CD8-positive, alpha-beta memory T cell (primary cell): ENCODE data around the gene SIGLEC1. TPM values are rescaled to one million over a fixed set of nuclear protein-coding genes. Genes with fewer than 3 reads are reported as not detected.

Experiments
- CTCF ChIA-PET: fragments of 350-600 bp; sonication (Branson Sonifier 250); formaldehyde crosslinking; loops from one replicate; lab custom pipeline; 2021; ENCODE audit warnings: antibody characterized with exemption; lab: Charles Lee
- POLR2A ChIA-PET: fragments of 350-600 bp; sonication (Branson Sonifier 250); formaldehyde crosslinking; loops from one replicate; lab custom pipeline; 2021; ENCODE audit warnings: antibody characterized with exemption; lab: Charles Lee
- DNase-seq, 5 donors: peaks; one replicate each; pipeline versions ENCODE4 v3.0.0 to v3.0.0-alpha.2; 2020 to 2022; ENCODE audit warnings: mixed read lengths in 1 of 5
- H3K27ac ChIP-seq: one replicate; pipeline ENCODE4 v1.7.0; 2013; ENCODE audit warnings: low read depth, mild to moderate bottlenecking, low read length, moderate library complexity
- H3K27me3 ChIP-seq: 2 replicates; pipeline ENCODE4 v1.7.0; 2013; ENCODE audit warnings: low read length, mild to moderate bottlenecking; ENCODE audit not compliant: insufficient read depth, poor library complexity, severe bottlenecking
- H3K36me3 ChIP-seq: 2 replicates; pipeline ENCODE4 v1.7.0; 2013; ENCODE audit warnings: mild to moderate bottlenecking, low read length, moderate library complexity; ENCODE audit not compliant: insufficient read depth
- H3K4me1 ChIP-seq: 2 replicates; pipeline ENCODE4 v1.7.0; 2013; ENCODE audit warnings: mild to moderate bottlenecking, low read length, moderate library complexity; ENCODE audit not compliant: insufficient read depth
- H3K4me3 ChIP-seq: 2 replicates; pipeline ENCODE4 v1.7.0; 2013; ENCODE audit warnings: mild to moderate bottlenecking, low read length
- H3K9me3 ChIP-seq: 2 replicates; pipeline ENCODE4 v1.7.0; 2013; ENCODE audit warnings: mild to moderate bottlenecking, low read length
- H3K27ac Mint-ChIP-seq, 8 donors: one replicate each; pipeline ENCODE4 v1.8.0; 2020 to 2021; ENCODE audit warnings: mixed read lengths in 8 of 8, mild to moderate bottlenecking in 6 of 8, inconsistent platforms in 3 of 8, moderate library complexity in 3 of 8
- H3K27me3 Mint-ChIP-seq, 2 donors: one replicate each; pipeline ENCODE4 v1.8.0; 2020 to 2021; ENCODE audit warnings: mixed read lengths in 2 of 2, mild to moderate bottlenecking in 1 of 2, moderate library complexity in 1 of 2
- H3K36me3 Mint-ChIP-seq, 3 donors: one replicate each; pipeline ENCODE4 v1.8.0; 2020 to 2021; ENCODE audit warnings: mixed read lengths in 3 of 3, inconsistent platforms in 1 of 3, mild to moderate bottlenecking in 1 of 3
- H3K4me1 Mint-ChIP-seq, 3 donors: one replicate each; pipeline ENCODE4 v1.8.0; 2020 to 2021; ENCODE audit warnings: mixed read lengths in 3 of 3, inconsistent platforms in 1 of 3, mild to moderate bottlenecking in 1 of 3
- H3K4me3 Mint-ChIP-seq, 7 donors: one replicate each; pipeline ENCODE4 v1.8.0; 2020 to 2021; ENCODE audit warnings: mixed read lengths in 7 of 7, mild to moderate bottlenecking in 6 of 7, moderate library complexity in 4 of 7, inconsistent platforms in 2 of 7
- H3K9me3 Mint-ChIP-seq, 5 donors: one replicate each; pipeline ENCODE4 v1.8.0; 2020 to 2022; ENCODE audit warnings: mixed read lengths in 5 of 5, mild to moderate bottlenecking in 3 of 5, moderate library complexity in 2 of 5, inconsistent platforms in 1 of 5
- polyA plus RNA-seq: library from polyadenylated mRNA; unstranded; fragments of 300-500 nt; fragmentation: Illumina TruSeq; gene quantifications from one replicate; pipeline ENCODE4 v1.2.3, GENCODE V29; 2021
- total RNA-seq, 2 experiments: library from RNA; stranded (reverse); gene quantifications; one replicate each; pipeline ENCODE4 v1.2.3, GENCODE V29; 2021

Gene SIGLEC1
- total and polyA plus RNA-seq, 3 experiments from 2014 or later: 0.18 to 0.24 TPM; not detected in 1

DNA sequence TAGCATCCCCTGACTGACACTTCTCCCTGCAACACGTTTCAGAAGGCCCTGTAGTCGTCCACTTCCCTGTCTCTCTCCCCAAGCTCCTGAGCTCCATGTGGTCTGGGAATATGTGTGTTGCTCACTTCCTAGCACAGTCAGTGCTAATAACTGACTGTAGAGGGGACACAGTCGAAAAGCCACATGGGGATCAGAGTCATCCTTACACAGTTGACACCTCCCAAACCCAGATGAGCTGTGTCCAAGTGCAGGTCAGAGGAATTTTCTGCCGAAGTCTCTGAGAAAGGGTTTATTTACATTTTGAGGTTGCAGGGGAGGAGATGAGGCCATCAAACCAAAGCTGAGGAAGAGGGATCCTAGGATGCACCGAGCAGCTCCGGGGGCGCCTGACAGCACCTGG is 27.1 kb downstream of the SIGLEC1 start:
- Histone ChIP-seq H3K4me3 (no peak overlapping the region), H3K36me3 (no peaks in the 10 kb centered on the region), H3K4me1 (no peaks in the 10 kb centered on the region), H3K9me3 (no peaks in the 10 kb centered on the region), H3K27me3 (no peaks in the 10 kb centered on the region), H3K27ac (no peak overlapping the region)
- Mint-ChIP-seq H3K27me3 (peaks cover 22 to 46% of the 10 kb centered on the region in 2 donors), H3K27ac (no peak overlapping the region), H3K4me3 (no peak overlapping the region), H3K4me1 (peaks cover 0 to 7% (median 0%) of the 10 kb centered on the region in 3 donors), H3K9me3 (no peaks in the 10 kb centered on the region), H3K36me3 (no peaks in the 10 kb centered on the region)
- no peak for DNase-seq
- ChIA-PET CTCF (interaction anchor here (1.5 kb wide), 1 partner anchor 8 kb away, joined by 4 read pairs; no protein-coding TSS in a partner anchor), POLR2A (no interaction called here)

DNA sequence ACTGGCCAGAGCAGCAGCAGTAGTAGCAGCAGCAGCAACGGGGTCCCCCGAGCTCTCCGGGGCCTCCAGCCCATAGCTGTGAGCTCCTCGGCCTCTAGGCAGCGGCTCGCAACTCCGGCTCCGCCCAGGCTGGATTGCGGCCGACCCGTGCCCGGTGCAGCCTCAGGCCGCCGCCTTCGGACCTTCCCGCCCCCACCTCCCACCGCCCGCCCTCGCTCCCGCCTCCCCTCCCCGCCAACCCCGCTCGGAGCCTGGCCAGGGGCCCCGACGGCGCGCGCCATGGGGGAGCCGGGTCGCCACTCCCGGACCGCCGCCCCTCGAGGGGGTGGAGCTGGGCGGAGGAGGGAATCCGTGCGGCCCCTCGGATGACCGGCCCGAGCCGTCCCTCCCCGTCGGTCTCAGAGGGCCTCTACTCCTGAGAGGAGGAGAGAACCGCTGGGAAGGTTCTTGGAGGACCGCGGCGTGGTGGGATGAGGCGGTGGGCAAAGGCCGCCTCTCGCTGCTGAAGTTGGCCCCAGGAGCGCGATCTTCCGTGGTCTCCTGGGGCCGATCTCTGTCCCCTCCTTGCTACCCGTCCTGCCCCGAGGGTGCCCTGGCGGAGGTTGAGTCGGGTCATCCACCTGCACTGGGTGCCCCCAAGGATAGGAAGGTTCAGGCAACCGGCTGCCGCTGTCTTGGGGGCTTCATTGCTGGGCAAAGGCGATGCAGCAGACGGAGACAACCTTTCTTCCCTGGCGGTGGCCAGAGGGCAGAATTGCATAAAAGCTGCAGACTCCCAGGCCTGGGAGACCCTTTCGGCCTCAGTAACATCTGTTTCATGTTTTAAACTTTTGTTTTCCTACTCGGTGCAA is 30.2 kb downstream of the SIGLEC1 start, which contains the start of gene ADAM33:
Gene ADAM33, minus strand, starts transcription at position 80 of the 851 bp plus-strand sequence. Its CDS starts 6 bp downstream, at position 74.
- DNase-seq: no peak
- no peaks in the 10 kb centered on the region for H3K36me3 ChIP-seq
- Mint-ChIP-seq H3K9me3 (no peaks in the 10 kb centered on the region), H3K36me3 (no peaks in the 10 kb centered on the region), H3K4me1 (peaks cover 0 to 7% (median 0%) of the 10 kb centered on the region in 3 donors), H3K27me3 (peaks cover 35 to 60% of the 10 kb centered on the region in 2 donors), H3K27ac (peak within 1 kb of the TSS in 3 of 8 donors; percentile 3 to 94 (median 69)), H3K4me3 (no peak within 1 kb of the TSS)
- H3K9me3 ChIP-seq: no peaks in the 10 kb centered on the region
- H3K4me3 ChIP-seq: no peak within 1 kb of the TSS
- POLR2A ChIA-PET: no interaction called here
- H3K27ac ChIP-seq: no peak within 1 kb of the TSS
- H3K27me3 ChIP-seq: peaks cover 11% of the 10 kb centered on the region
- CTCF ChIA-PET: no interaction called here
- no peaks in the 10 kb centered on the region for H3K4me1 ChIP-seq

DNA sequence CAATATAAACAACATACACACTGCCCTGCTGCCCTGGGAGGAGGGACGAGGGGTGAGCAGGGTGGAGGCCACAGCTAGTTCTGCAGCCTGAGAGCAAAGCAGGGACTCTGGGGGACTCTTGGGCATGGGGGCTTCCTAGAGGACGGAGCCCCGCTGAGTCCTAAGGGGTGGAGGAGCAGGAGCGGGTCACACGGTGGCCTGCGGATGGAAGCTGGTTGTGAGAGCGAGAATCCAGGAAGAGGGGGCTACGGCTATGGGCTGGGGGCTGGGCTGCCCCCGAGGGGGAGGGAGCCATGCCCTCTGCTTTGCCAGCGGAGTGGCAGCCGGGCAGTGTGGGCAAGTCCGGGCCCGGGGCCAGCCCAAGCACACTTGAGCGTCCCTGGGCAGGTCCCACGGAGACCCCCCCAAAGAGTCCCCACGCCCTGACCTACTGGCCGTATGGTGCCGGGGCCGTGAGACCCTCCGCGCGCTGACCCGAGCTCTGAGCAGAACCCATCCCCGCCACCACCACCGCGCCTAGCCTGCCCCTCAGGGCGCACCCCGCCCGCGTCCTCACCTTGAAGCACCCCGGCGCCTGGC is 31.0 kb downstream of the SIGLEC1 start:
- H3K27ac Mint-ChIP-seq: peak overlapping the region in 2 of 8 donors; percentile 3 to 94
- peaks cover 0 to 11% (median 4%) of the 10 kb centered on the region in 3 donors for H3K4me1 Mint-ChIP-seq
- no peaks in the 10 kb centered on the region for H3K36me3 ChIP-seq
- no peak for DNase-seq
- H3K27ac ChIP-seq: no peak overlapping the region
- no peak overlapping the region for H3K4me3 ChIP-seq
- no peaks in the 10 kb centered on the region for H3K9me3 Mint-ChIP-seq
- ChIA-PET CTCF (no interaction called here), POLR2A (no interaction called here)
- peaks cover 40 to 62% of the 10 kb centered on the region in 2 donors for H3K27me3 Mint-ChIP-seq
- no peak overlapping the region for H3K4me3 Mint-ChIP-seq
- H3K9me3 ChIP-seq: no peaks in the 10 kb centered on the region
- peaks cover 11% of the 10 kb centered on the region for H3K27me3 ChIP-seq
- H3K36me3 Mint-ChIP-seq: no peaks in the 10 kb centered on the region
- H3K4me1 ChIP-seq: no peaks in the 10 kb centered on the region

DNA sequence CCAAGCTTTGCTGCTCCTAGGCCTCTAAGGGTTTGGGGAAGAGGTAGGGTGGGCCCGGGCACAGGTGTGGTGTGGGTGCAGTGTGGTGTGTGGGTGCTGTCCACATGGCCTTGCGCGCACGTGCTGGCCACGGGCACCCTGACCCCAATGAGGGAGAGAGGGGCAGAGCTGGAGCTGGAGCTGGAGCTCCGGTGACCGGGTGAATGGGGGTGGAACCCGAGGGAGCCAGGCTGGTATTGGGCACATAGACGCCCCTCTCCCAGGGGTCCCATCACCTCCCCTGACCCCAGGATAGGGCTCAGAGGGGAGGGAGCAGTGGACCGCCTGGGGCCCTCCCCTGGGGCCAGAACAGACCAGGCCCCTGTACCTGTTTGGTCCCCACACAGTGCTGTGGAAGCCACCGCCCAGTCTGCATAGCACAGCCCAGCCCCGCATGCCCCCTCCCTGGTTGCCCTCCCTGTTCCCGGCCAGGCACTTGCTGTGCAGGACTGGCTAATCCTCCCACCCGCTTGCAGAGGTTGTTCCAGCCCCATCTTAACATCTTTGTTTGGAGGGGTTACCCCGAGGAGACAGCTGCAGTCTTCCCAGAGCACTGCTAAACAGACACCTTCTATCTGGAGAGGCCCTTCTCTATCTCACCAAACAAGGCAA is 31.6 kb downstream of the SIGLEC1 start:
- peak overlapping the region in 3 of 8 donors; percentile 3 to 94 (median 69) for H3K27ac Mint-ChIP-seq
- ChIA-PET POLR2A (no interaction called here), CTCF (no interaction called here)

DNA sequence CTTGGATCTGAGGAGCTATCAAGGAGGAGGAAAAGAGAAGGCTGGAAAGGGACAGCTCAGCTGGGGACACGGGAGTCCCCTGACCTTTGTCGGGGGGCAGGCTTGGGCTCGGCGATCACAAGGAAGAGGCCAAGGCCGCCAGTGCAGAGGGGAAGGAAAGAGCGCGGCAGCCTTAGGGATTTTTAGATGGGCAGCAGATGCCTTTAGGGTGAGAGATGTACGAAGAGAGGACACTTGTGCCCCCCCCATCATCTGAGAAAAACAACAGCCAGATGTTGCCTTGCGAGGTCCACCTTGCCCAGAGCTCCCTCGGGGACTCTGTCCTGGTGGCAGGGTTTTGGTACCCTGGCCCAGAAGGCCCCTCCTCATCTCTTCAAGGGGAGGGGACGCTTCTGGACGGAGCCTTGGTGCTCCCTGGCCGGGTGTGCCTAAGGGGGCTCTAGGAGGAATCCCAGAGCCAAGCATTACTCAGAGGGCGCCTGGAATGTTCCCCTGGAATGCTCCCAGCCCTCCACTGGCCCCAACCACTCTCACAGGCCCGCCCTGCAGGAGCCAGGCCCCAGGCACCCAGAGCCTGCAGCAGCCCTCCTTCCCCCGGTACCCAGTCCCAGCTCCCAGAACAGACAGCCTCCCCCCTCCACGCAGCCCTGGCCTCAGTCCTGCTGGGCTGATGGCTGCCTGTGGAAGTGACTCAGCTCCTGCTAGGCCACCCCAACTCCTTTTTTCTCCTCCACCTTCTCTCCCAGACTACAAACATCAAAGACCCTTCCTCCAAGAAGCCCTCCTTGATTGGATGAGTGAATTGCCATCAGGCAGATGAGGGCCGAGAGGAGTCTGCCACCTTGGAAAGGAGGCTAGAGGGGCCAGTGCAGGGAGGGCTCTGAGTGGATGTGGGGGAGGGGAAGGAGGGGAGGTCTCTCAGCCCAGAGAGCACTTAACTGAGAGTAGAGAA is 32.4 kb downstream of the SIGLEC1 start:
- H3K4me1 ChIP-seq: no peaks in the 10 kb centered on the region
- Mint-ChIP-seq H3K36me3 (no peaks in the 10 kb centered on the region), H3K27me3 (peaks cover 37 to 59% of the 10 kb centered on the region in 2 donors), H3K27ac (peak overlapping the region in 1 of 8 donors; percentile 48), H3K9me3 (no peaks in the 10 kb centered on the region), H3K4me3 (no peak overlapping the region), H3K4me1 (peaks cover 0 to 12% (median 4%) of the 10 kb centered on the region in 3 donors)
- H3K27ac ChIP-seq: no peak overlapping the region
- H3K4me3 ChIP-seq: no peak overlapping the region
- peaks cover 11% of the 10 kb centered on the region for H3K27me3 ChIP-seq
- POLR2A ChIA-PET: no interaction called here
- H3K9me3 ChIP-seq: no peaks in the 10 kb centered on the region
- CTCF ChIA-PET: no interaction called here
- DNase-seq: no peak
- H3K36me3 ChIP-seq: no peaks in the 10 kb centered on the region

More for the DNA sequence above, 31.6 kb downstream of the SIGLEC1 start:
- Histone ChIP-seq H3K4me3 (no peak overlapping the region), H3K4me1 (no peaks in the 10 kb centered on the region), H3K9me3 (no peaks in the 10 kb centered on the region), H3K27me3 (peaks cover 11% of the 10 kb centered on the region), H3K27ac (no peak overlapping the region), H3K36me3 (no peaks in the 10 kb centered on the region)
- no peak for DNase-seq
- Mint-ChIP-seq H3K4me1 (peaks cover 0 to 12% (median 4%) of the 10 kb centered on the region in 3 donors), H3K27me3 (peaks cover 41 to 57% of the 10 kb centered on the region in 2 donors), H3K9me3 (no peaks in the 10 kb centered on the region), H3K36me3 (no peaks in the 10 kb centered on the region), H3K4me3 (no peak overlapping the region)

DNA sequence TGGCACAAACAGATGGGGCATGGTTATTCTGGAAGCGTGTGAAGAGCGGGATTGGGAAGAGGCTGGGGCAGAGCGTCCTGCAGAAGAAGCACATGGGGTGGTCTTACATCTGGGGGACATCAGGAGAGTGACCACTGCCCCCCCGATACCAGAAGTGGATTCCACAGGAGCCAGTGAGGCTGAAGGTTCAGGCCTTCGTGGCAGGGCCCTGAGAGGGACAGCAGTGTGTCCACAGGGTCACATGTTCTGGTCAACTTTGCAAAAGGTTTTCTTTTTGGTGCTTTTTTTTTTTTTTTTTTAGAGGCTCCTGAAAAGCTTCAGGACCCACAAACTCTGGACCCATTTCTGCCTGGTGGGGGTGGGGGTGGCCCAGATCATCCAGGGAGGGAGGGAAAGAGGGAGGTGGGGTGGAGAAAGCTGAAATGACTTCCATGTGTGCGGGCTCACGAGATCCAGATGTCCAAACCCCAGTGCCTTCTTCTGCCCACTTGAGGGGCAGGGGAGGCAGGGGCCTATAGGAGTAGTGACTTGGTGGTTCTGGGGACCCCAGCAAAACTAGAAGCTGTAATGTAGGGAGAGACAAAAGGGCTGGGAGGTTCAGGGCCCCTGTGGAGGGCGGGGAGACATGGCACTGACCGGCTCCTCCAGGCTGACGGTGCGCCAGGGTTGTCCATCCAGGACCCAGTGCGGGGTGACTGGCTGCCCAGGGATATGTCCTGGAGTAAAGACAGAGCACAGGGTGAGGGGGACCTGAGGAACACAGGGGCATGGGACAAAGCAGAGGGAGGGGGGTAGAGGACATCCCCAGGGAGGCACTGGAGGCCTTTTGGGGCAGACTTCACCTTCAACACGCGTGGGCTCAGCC is 33.3 kb downstream of the SIGLEC1 start:
- Histone ChIP-seq H3K4me1 (no peaks in the 10 kb centered on the region), H3K27ac (no peak overlapping the region), H3K36me3 (no peaks in the 10 kb centered on the region), H3K27me3 (peaks cover 11% of the 10 kb centered on the region), H3K4me3 (no peak overlapping the region), H3K9me3 (no peaks in the 10 kb centered on the region)
- no peak for DNase-seq
- no peak overlapping the region for H3K4me3 Mint-ChIP-seq
- CTCF ChIA-PET: interaction anchor here (0.9 kb wide), 1 partner anchor 8 kb away, joined by 3 read pairs; no protein-coding TSS in a partner anchor
- POLR2A ChIA-PET: no interaction called here
- no peak overlapping the region for H3K27ac Mint-ChIP-seq
- no peaks in the 10 kb centered on the region for H3K36me3 Mint-ChIP-seq
- peaks cover 46 to 61% of the 10 kb centered on the region in 2 donors for H3K27me3 Mint-ChIP-seq
- H3K9me3 Mint-ChIP-seq: no peaks in the 10 kb centered on the region
- H3K4me1 Mint-ChIP-seq: peaks cover 0 to 15% (median 6%) of the 10 kb centered on the region in 3 donors
